Activated naive CD4-positive, alpha-beta T cell treated with anti-CD3 and anti-CD28 coated beads, Interleukin-2, amount 50 U/mL, for 24 hours (primary cell): ENCODE results near the gene CPZ.

Source experiments
- H3K27ac Mint-ChIP-seq: one replicate; pipeline ENCODE4 v1.8.0; 2021; ENCODE audit warnings: mild to moderate bottlenecking, mixed read lengths
- H3K27me3 Mint-ChIP-seq: one replicate; pipeline ENCODE4 v1.8.0; 2021; ENCODE audit warnings: mixed read lengths
- H3K36me3 Mint-ChIP-seq: one replicate; pipeline ENCODE4 v1.8.0; 2021; ENCODE audit warnings: mixed read lengths
- H3K4me1 Mint-ChIP-seq: one replicate; pipeline ENCODE4 v1.8.0; 2021; ENCODE audit warnings: mixed read lengths
- H3K4me3 Mint-ChIP-seq: one replicate; pipeline ENCODE4 v1.8.0; 2021; ENCODE audit warnings: mild to moderate bottlenecking, mixed read lengths
- H3K9me3 Mint-ChIP-seq: one replicate; pipeline ENCODE4 v1.8.0; 2021; ENCODE audit warnings: mixed read lengths

CPZ gene

GRCh38 chr4:8643441-8643840 is 50.9 kb downstream of the CPZ start:
- Mint-ChIP-seq H3K4me1 (no peaks in the 10 kb centered on the region), H3K4me3 (no peak overlapping the region), H3K27me3 (no peaks in the 10 kb centered on the region), H3K27ac (no peak overlapping the region), H3K36me3 (no peaks in the 10 kb centered on the region), H3K9me3 (no peaks in the 10 kb centered on the region)

DNA sequence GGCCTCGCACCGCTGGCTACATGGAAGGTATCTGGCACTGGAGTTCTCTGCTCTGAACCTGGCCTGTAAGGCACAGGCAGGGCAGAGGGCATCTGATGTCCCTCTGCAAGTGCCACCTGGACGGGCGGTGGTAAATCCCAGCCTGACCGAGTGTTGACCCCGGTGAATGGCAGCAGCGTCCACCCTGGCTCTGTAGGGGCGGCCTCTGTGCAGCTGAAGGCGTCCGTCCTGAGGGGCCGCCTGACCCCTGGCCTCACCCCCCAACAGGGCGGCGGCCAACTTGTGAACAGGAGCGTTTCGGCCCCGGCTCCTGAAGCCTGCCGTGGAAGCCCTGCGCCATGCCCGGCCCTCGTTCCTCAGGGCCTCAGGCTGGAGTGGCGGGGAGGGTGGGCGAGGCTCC is 51.4 kb downstream of the CPZ start:
- Mint-ChIP-seq H3K36me3 (no peaks in the 10 kb centered on the region), H3K27me3 (no peaks in the 10 kb centered on the region), H3K4me1 (no peaks in the 10 kb centered on the region), H3K4me3 (no peak overlapping the region), H3K27ac (no peak overlapping the region), H3K9me3 (no peaks in the 10 kb centered on the region)

DNA sequence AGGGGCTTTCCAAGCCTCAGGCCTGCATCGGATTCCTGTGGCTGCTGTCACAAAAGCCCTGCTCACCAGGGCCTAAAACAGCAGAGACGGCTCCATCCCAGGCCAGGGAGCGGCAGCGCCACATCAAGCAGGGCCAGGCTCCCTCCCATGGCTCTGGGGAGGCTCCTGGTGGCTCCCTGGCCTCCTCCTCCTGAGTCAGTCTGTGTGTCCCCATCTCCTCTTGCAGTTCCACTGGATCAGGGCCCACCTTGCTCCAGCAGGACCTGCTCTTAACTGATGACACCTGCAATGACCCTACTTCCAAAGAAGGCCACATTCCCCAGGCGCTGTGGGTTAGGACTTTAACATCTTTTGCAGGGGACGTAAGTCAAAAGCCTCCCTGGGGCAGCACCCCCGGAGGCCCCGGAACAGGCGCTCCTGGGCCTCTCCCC is 51.9 kb downstream of the CPZ start:
- no peak overlapping the region for H3K4me3 Mint-ChIP-seq
- no peaks in the 10 kb centered on the region for H3K36me3 Mint-ChIP-seq
- no peaks in the 10 kb centered on the region for H3K4me1 Mint-ChIP-seq
- H3K27ac Mint-ChIP-seq = no peak overlapping the region
- H3K27me3 Mint-ChIP-seq = peaks cover 3% of the 10 kb centered on the region
- H3K9me3 Mint-ChIP-seq = no peaks in the 10 kb centered on the region

GRCh38 chr4:8644966-8645752 is 52.6 kb downstream of the CPZ start:
- H3K9me3 Mint-ChIP-seq = no peaks in the 10 kb centered on the region
- no peak overlapping the region for H3K4me3 Mint-ChIP-seq
- H3K4me1 Mint-ChIP-seq = no peaks in the 10 kb centered on the region
- H3K36me3 Mint-ChIP-seq = no peaks in the 10 kb centered on the region
- no peak overlapping the region for H3K27ac Mint-ChIP-seq
- peaks cover 3% of the 10 kb centered on the region for H3K27me3 Mint-ChIP-seq

DNA sequence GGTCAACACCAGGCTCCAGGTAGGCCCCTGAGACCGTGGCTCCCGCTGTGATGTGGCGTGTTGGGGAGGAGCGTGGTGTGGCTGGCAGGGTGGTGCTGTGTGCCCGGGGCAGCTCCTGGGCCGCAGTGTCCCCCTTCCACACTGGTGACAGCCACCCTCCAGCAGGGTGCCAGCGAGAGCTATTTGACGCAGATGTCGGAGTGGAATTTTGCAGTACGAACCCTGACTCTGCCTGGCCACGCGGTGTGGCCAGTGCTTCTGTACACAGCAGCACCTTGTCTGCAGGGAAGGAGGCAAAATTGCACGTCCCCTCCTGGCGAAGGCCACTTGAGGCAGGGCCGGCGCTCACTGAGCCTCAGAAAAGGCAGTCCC is 53.2 kb downstream of the CPZ start:
- H3K4me1 Mint-ChIP-seq = no peaks in the 10 kb centered on the region
- H3K27ac Mint-ChIP-seq = no peak overlapping the region
- no peak overlapping the region for H3K4me3 Mint-ChIP-seq
- no peaks in the 10 kb centered on the region for H3K36me3 Mint-ChIP-seq
- H3K27me3 Mint-ChIP-seq = peaks cover 3% of the 10 kb centered on the region
- no peaks in the 10 kb centered on the region for H3K9me3 Mint-ChIP-seq

- no peaks in the 10 kb centered on the region for H3K9me3 Mint-ChIP-seq
- no peaks in the 10 kb centered on the region for H3K36me3 Mint-ChIP-seq
- no peak overlapping the region for H3K4me3 Mint-ChIP-seq
- peaks cover 3% of the 10 kb centered on the region for H3K27me3 Mint-ChIP-seq
- H3K4me1 Mint-ChIP-seq = no peaks in the 10 kb centered on the region
- no peak overlapping the region for H3K27ac Mint-ChIP-seq
Measured at GRCh38 chr4:8646296-8647093, 53.9 kb downstream of the CPZ start.

GRCh38 chr4:8647094-8647570 is 54.6 kb downstream of the CPZ start:
- Mint-ChIP-seq H3K4me1 (no peaks in the 10 kb centered on the region), H3K4me3 (no peak overlapping the region), H3K9me3 (no peaks in the 10 kb centered on the region), H3K36me3 (no peaks in the 10 kb centered on the region), H3K27ac (no peak overlapping the region), H3K27me3 (peaks cover 3% of the 10 kb centered on the region)

- H3K27me3 Mint-ChIP-seq = peaks cover 3% of the 10 kb centered on the region
- H3K4me1 Mint-ChIP-seq = no peaks in the 10 kb centered on the region
- H3K27ac Mint-ChIP-seq = no peak overlapping the region
- H3K4me3 Mint-ChIP-seq = no peak overlapping the region
- no peaks in the 10 kb centered on the region for H3K9me3 Mint-ChIP-seq
- H3K36me3 Mint-ChIP-seq = no peaks in the 10 kb centered on the region
Measured at GRCh38 chr4:8647626-8648025, 55.1 kb downstream of the CPZ start.

GRCh38 chr4:8648296-8648695 is 55.7 kb downstream of the CPZ start:
- H3K4me3 Mint-ChIP-seq = no peak overlapping the region
- H3K27me3 Mint-ChIP-seq = peaks cover 3% of the 10 kb centered on the region
- H3K9me3 Mint-ChIP-seq = no peaks in the 10 kb centered on the region
- no peak overlapping the region for H3K27ac Mint-ChIP-seq
- H3K36me3 Mint-ChIP-seq = no peaks in the 10 kb centered on the region
- no peaks in the 10 kb centered on the region for H3K4me1 Mint-ChIP-seq

GRCh38 chr4:8648816-8649630 is 56.5 kb downstream of the CPZ start:
- H3K4me3 Mint-ChIP-seq = no peak overlapping the region
- H3K36me3 Mint-ChIP-seq = no peaks in the 10 kb centered on the region
- H3K9me3 Mint-ChIP-seq = no peaks in the 10 kb centered on the region
- no peak overlapping the region for H3K27ac Mint-ChIP-seq
- no peaks in the 10 kb centered on the region for H3K4me1 Mint-ChIP-seq
- peaks cover 3% of the 10 kb centered on the region for H3K27me3 Mint-ChIP-seq

DNA sequence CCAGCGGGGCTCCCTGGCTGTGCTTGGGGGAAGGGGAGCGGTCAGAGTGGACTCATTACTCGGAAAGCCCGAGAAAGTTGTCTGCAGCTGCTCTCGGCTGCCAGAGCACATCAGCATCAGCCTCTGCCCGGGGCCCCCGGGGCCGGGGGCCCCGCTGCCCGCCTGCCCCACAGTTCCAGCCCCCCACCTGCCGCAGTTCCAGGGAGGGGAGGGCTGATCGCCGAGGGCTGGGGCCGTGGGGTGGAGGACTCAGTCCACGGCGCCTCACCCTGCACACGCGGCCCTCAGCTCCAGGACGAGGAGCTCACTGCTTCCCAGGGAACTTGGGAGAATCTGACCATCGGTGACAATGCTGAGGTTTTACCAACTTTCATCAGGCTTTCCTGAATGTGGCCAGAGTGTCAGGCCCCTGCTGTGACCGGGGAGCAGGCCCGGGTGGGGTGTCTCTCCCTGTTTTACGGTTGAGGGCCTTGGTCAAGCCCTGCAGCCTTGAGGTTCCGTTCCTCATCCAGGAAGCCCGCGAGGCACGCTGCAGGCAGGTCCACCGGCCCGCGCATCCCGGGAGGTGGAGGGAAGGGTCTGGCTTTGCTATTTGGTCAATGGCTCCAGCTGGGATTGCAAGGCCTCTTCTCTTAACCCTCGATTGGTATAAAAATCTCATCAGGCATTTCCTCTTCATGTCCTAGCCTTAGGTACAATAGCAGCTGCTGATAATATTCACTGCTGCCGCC is 57.2 kb downstream of the CPZ start:
- H3K27ac Mint-ChIP-seq = no peak overlapping the region
- H3K4me1 Mint-ChIP-seq = no peaks in the 10 kb centered on the region

DNA sequence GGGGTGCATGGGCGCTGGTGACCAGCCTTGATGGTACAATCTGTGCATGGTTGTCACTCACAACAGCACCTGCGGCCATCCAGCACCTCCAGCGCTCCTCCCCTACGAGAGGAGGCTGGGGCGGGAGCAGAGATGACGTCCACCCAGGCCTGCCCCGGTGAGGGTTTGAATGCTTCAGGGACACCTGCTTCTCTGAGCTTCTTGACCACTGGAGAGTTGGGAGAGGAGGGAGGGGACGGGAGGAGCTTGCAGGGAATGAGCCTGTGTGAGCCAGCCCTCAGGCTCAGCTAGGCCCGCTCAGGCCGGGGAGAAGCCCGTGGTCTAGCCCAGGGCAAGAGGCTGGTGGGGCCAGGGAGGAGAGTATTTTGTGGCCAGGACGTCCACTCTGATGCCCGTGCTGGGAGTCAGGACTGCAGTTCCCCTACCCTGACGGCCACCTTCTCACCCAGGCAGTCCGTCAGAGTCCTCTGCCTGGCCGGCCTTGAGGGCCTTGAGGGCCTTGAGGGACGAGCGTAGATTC is 59.2 kb downstream of the CPZ start:
- Mint-ChIP-seq H3K4me3 (no peak overlapping the region), H3K36me3 (no peaks in the 10 kb centered on the region), H3K27me3 (peaks cover 3% of the 10 kb centered on the region), H3K27ac (no peak overlapping the region), H3K4me1 (no peaks in the 10 kb centered on the region), H3K9me3 (peaks cover 4% of the 10 kb centered on the region)

More for the DNA sequence above, 57.2 kb downstream of the CPZ start:
- peaks cover 4% of the 10 kb centered on the region for H3K9me3 Mint-ChIP-seq
- no peak overlapping the region for H3K4me3 Mint-ChIP-seq
- peaks cover 3% of the 10 kb centered on the region for H3K27me3 Mint-ChIP-seq
- no peaks in the 10 kb centered on the region for H3K36me3 Mint-ChIP-seq

- H3K27ac Mint-ChIP-seq = no peak overlapping the region
- peaks cover 4% of the 10 kb centered on the region for H3K9me3 Mint-ChIP-seq
- no peak overlapping the region for H3K4me3 Mint-ChIP-seq
- no peaks in the 10 kb centered on the region for H3K4me1 Mint-ChIP-seq
- H3K27me3 Mint-ChIP-seq = peaks cover 3% of the 10 kb centered on the region
- no peaks in the 10 kb centered on the region for H3K36me3 Mint-ChIP-seq
Measured at GRCh38 chr4:8652181-8653078, 59.9 kb downstream of the CPZ start.

DNA sequence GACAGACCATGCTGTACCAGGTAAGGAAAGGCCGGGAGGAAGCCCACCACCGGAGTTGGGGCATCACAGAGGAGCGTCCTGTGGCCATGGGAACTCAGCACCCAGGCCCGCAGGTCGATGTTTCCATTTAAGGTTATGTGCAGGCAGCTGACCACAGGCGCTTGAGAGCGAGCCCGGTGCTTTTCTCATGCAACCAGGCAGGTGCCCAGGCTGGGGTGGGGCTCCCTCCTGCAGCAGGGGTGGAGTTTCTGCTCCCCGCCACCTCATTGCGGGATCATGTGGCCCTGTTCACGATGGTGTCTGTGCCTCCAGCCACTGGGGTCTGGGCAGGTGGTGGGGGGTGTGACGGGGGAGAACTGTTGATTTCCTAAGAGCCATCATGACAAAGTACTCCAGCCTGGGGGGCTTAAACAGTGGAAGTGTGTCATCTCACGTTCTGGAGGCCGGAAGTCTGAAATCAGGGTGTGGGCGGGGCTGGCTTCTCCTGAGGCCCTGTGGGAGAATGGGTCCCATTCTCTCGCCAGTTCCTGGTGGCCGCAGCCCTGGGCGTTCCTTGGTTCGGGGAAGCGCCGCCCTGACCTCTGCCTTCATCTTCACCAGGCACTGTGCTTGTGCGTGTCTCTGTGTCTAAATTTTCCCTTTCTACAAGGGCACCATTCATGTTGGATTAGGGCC is 60.9 kb downstream of the CPZ start:
- H3K27ac Mint-ChIP-seq = no peak overlapping the region
- H3K4me3 Mint-ChIP-seq = no peak overlapping the region
- H3K27me3 Mint-ChIP-seq = peaks cover 3% of the 10 kb centered on the region
- H3K4me1 Mint-ChIP-seq = no peaks in the 10 kb centered on the region
- H3K9me3 Mint-ChIP-seq = peaks cover 4% of the 10 kb centered on the region
- no peaks in the 10 kb centered on the region for H3K36me3 Mint-ChIP-seq
